ENCODE data around the gene CAPN9. TPM values are rescaled to one million over a fixed set of nuclear protein-coding genes. Genes with fewer than 3 reads are reported as not detected.

Gene CAPN9
- total and polyA plus RNA-seq, 9 of the 15 experiments (the other 6 are each of a cell fraction or from before 2014, with no cell fraction given): not detected

- Histone ChIP-seq H3K9me3 (replicated peaks; ENCODE audit: control insufficient read depth, insufficient read depth, low read depth, low read length) (no peaks in the 10 kb centered on the region), H3K27ac (ENCODE audit: extremely low read depth, low read depth, low read length) (no peak overlapping the region), H3K4me1 (replicated peaks in 1 of 2; ENCODE audit: control insufficient read depth in 2 of 2, insufficient read depth in 2 of 2, low read length in 2 of 2) (no peaks in the 10 kb centered on the region), H2AFZ (ENCODE audit: low read depth, low read length) (no peak overlapping the region), H3K79me2 (ENCODE audit: control insufficient read depth, insufficient read depth, low read length) (no peaks in the 10 kb centered on the region), H3K36me3 (ENCODE audit: control insufficient read depth, insufficient read depth, low read length) (no peaks in the 10 kb centered on the region), H3K4me2 (ENCODE audit: insufficient read depth, low read length) (no peak overlapping the region), H4K20me1 (replicated peaks; ENCODE audit: control insufficient read depth, insufficient read depth, low read length) (no peaks in the 10 kb centered on the region), H3K27me3 (ENCODE audit: control insufficient read depth in 2 of 2, insufficient read depth in 2 of 2, low read length in 2 of 2) (peaks cover 46 to 69% of the 10 kb centered on the region in 2 experiments), H3K9me1 (ENCODE audit: control insufficient read depth, insufficient read depth, low read length) (no peaks in the 10 kb centered on the region), H3K4me3 (no peak overlapping the region), H3K9ac (ENCODE audit: insufficient read depth in 1 of 2, low read depth in 2 of 2, low read length in 2 of 2) (no peak overlapping the region)
- BruUV-seq (replicated peaks): no TSS peak
- TF ChIP-seq RNF2 (IDR thresholded peaks at IDR 0.05) (no peak), HNRNPH1 (optimal IDR thresholded peaks at IDR 0.05; ENCODE audit: low read depth, low read length) (no peak), CTCF (IDR thresholded peaks at IDR 0.05 in 2 of 3, conservative IDR thresholded peaks at IDR 0.05 in 1 of 3; ENCODE audit: insufficient read depth in 2 of 3, low read depth in 1 of 3, low read length in 3 of 3) (peak; percentile 39 to 54 (median 42); a peak in 4 of 6 replicates), STAG1 (CRISPR knock-in tag; IDR thresholded peaks at IDR 0.05; ENCODE audit: borderline replicate concordance) (peak; percentile 14; the same call in 1 of the 2 replicates), SMC3 (conservative IDR thresholded peaks at IDR 0.05; ENCODE audit: insufficient read depth, low read depth, low read length) (0 out of 2 replicates have a peak, but pooled peaks have one; percentile 19), RAD21 (CRISPR knock-in tag; conservative IDR thresholded peaks at IDR 0.05 in 1 of 2, IDR thresholded peaks at IDR 0.05 in 1 of 2) (peak; percentile 9 to 67; a peak in 2 of 4 replicates)
- DNase-seq (ENCODE audit: extremely low read depth in 1 of 4, low spot score in 3 of 4) (peak in 1 of 4 experiments; percentile 17), FAIRE-seq (no peak), ATAC-seq (peak; percentile 41; the same call in 2 of the 3 replicates)
- POLR2A ChIA-PET: interaction anchor here (0.7 kb wide), 1 partner anchor 8 kb away, joined by 3 read pairs; no protein-coding TSS in a partner anchor
- WGBS (ENCODE audit: insufficient coverage, low coverage, missing lambda C conversion rate): under 1% methylated on average over 13 of the region's 13 CpGs
- CTCF ChIA-PET (ENCODE audit: low intra/inter-chr PET ratio): no interaction called here
- in situ Hi-C loops (cut with MboI): no loop called here
- intact Hi-C loops (cut with micrococcal nuclease): loop anchor here (10.0 kb wide), 1 partner anchor 222 kb away; no protein-coding TSS in a partner anchor
Observed at GRCh38 chr1:230792691-230793462, 45.7 kb downstream of the CAPN9 start.
